Kidney glomerular epithelial cell (primary cell): Measurements from ENCODE around the gene DUSP28.
A peak's percentile ranks its signal among the peaks of the same experiment; 100 is the strongest.

Experiments
- DNase-seq: peaks from one replicate; lab custom pipeline; 2025; lab: John Stamatoyannopoulos, UW

Gene DUSP28

GRCh38 chr2:240573071-240573515 lies 12.9 kb downstream of the DUSP28 start:
- no peak for DNase-seq

- DNase-seq: no peak
Measured at GRCh38 chr2:240573516-240574385, 13.6 kb downstream of the DUSP28 start.

GRCh38 chr2:240574386-240575100 lies 14.4 kb downstream of the DUSP28 start:
- no peak for DNase-seq

GRCh38 chr2:240575101-240575965 lies 15.2 kb downstream of the DUSP28 start:
- DNase-seq: no peak

- no peak for DNase-seq
Measured at GRCh38 chr2:240576036-240576435, 15.9 kb downstream of the DUSP28 start.

GRCh38 chr2:240576436-240577205 lies 16.5 kb downstream of the DUSP28 start:
- no peak for DNase-seq

- no peak for DNase-seq
Measured at GRCh38 chr2:240577281-240578109, 17.3 kb downstream of the DUSP28 start.

- DNase-seq: no peak
Measured at GRCh38 chr2:240578110-240578450, 17.9 kb downstream of the DUSP28 start.

- no peak for DNase-seq
Measured at GRCh38 chr2:240578488-240578887, 18.3 kb downstream of the DUSP28 start.

GRCh38 chr2:240579071-240579762 lies 19.1 kb downstream of the DUSP28 start:
- no peak for DNase-seq

GRCh38 chr2:240579771-240580614 lies 19.8 kb downstream of the DUSP28 start:
- DNase-seq: peak; percentile 2

GRCh38 chr2:240581811-240582210 lies 21.7 kb downstream of the DUSP28 start:
- DNase-seq: no peak

- DNase-seq: no peak
Measured at GRCh38 chr2:240582781-240583180, 22.6 kb downstream of the DUSP28 start.

GRCh38 chr2:240583774-240584173 lies 23.6 kb downstream of the DUSP28 start:
- no peak for DNase-seq

- no peak for DNase-seq
Measured at GRCh38 chr2:240584486-240585031, 24.4 kb downstream of the DUSP28 start.

- DNase-seq: peak; percentile 5
Measured at GRCh38 chr2:240585101-240585500, 24.9 kb downstream of the DUSP28 start.

GRCh38 chr2:240585681-240586197 lies 25.6 kb downstream of the DUSP28 start:
- DNase-seq: no peak

GRCh38 chr2:240586198-240586918 lies 26.2 kb downstream of the DUSP28 start, which contains the start of gene CAPN10:
Gene CAPN10, plus strand, starts transcription at chr2:240586734. Its CDS starts 178 bp downstream, at chr2:240586912.
- DNase-seq: peak; percentile 67
